Activated T-helper 1 cell treated with anti-CD3 and anti-CD28 coated beads, Interleukin-12 subunit alpha, Interleukin-12 subunit beta, Interleukin-2, Interleukin-4 antibody, amounts not matched to agents 30 ng/mL and 10 ng/mL and 1 ng/mL, durations not matched to agents 14 hours and 24 hours and 36 hours (primary cell): Measurements from ENCODE around the gene TEDC2. TPM values are rescaled to one million over a fixed set of nuclear protein-coding genes. Genes with fewer than 3 reads are reported as not detected.

Source experiments
- DNase-seq: peaks from one replicate; pipeline ENCODE4 v3.0.0; 2021; ENCODE audit warnings: low spot score
- H3K27ac Mint-ChIP-seq: one replicate; pipeline ENCODE4 v1.8.0; 2021; ENCODE audit warnings: mild to moderate bottlenecking, mixed read lengths
- H3K27me3 Mint-ChIP-seq: one replicate; pipeline ENCODE4 v1.8.0; 2022; ENCODE audit warnings: mild to moderate bottlenecking, moderate library complexity, mixed read lengths; ENCODE audit not compliant: insufficient read depth
- H3K36me3 Mint-ChIP-seq: one replicate; pipeline ENCODE4 v1.8.0; 2021; ENCODE audit warnings: low read depth, mixed read lengths
- H3K4me1 Mint-ChIP-seq: one replicate; pipeline ENCODE4 v1.8.0; 2021; ENCODE audit warnings: low read depth, mixed read lengths
- H3K4me3 Mint-ChIP-seq: one replicate; pipeline ENCODE4 v1.8.0; 2021; ENCODE audit warnings: mild to moderate bottlenecking, moderate library complexity, mixed read lengths
- H3K9me3 Mint-ChIP-seq: one replicate; pipeline ENCODE4 v1.8.0; 2021; ENCODE audit warnings: mixed read lengths
- intact Hi-C: fragments of 100-400 bp; cut with micrococcal nuclease; formaldehyde crosslinking; loops from one replicate; pipeline ENCODE4 v1.15.1; 2024
- total RNA-seq: library from RNA; stranded (reverse); gene quantifications from 2 replicates; pipeline ENCODE4 v1.2.3, GENCODE V29; 2022

Gene TEDC2
- total RNA-seq, 1 donor from 2014 or later, result 43.9 TPM

DNA sequence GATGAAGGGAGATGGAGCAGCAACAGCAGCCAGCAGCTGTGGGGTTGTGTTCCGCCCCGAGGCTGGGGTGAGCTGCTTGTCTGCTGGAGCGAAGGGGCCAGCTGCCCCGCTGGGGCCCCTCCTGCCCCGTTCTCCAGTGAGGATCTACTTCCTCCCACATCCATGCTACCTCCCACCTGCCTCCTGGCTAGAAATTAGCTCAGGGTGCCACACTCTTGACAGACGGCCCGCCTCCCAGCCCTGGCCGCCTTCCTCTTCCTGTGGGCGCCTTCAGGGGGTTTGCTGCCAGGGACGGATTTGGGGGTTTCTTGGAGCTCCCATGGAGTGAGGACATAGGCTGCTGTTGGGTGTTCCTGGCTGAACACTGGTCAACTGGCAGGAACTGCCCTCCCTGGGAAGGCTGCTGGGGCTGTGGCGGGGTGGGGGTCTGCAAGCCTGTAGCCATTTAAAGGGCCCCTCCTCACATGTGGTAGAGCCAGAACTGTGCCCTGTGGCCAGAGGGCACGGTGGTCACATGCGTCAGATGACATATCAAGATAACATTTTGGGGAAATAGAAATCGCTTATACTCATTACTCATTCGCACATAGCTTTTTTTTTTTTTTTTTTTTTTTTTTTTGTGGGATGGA lies 28.1 kb downstream of the TEDC2 start:
- H3K4me3 Mint-ChIP-seq, result no peak overlapping the region

DNA sequence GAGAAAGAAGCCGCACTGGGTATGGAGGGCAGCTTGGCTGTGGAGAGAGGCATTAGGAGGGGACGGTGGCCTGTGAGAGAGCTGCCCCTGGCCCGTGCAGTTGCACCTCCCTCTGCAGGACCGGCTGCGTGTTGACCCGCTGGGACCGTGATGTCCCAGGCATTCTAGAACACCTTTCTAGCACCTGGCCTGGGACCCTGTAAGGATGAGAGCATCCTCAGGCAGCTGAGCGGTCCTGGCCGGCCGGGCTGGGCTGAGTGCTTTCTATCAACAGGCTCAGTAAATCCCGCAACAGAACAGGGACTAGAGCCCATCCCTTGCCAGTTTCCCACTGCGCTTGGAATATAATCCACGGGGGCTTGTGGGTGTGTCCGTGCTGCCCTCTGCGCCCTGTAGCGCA lies 29.7 kb downstream of the TEDC2 start:
- intact Hi-C loops, result loop anchor here (5.0 kb wide), 1 partner anchor 147 kb away; the partner anchor contains the start of gene ABCA3
- H3K27me3 Mint-ChIP-seq, result no peaks in the 10 kb centered on the region
- no peak overlapping the region for H3K27ac Mint-ChIP-seq
- no peaks in the 10 kb centered on the region for H3K9me3 Mint-ChIP-seq
- no peak for DNase-seq
- H3K4me1 Mint-ChIP-seq, result peaks cover 14% of the 10 kb centered on the region
- no peak overlapping the region for H3K4me3 Mint-ChIP-seq
- H3K36me3 Mint-ChIP-seq, result no peaks in the 10 kb centered on the region

More for the DNA sequence above, 28.1 kb downstream of the TEDC2 start:
- no peaks in the 10 kb centered on the region for H3K27me3 Mint-ChIP-seq
- intact Hi-C loops, result loop anchor here (1.0 to 5.0 kb wide), 3 partner anchors 13 to 146 kb away; partner anchors contain the start of genes ABCA3, TBC1D24 and TEDC2
- no peak overlapping the region for H3K27ac Mint-ChIP-seq
- no peak for DNase-seq
- peaks cover 14% of the 10 kb centered on the region for H3K4me1 Mint-ChIP-seq
- peaks cover 2% of the 10 kb centered on the region for H3K36me3 Mint-ChIP-seq
- no peaks in the 10 kb centered on the region for H3K9me3 Mint-ChIP-seq

DNA sequence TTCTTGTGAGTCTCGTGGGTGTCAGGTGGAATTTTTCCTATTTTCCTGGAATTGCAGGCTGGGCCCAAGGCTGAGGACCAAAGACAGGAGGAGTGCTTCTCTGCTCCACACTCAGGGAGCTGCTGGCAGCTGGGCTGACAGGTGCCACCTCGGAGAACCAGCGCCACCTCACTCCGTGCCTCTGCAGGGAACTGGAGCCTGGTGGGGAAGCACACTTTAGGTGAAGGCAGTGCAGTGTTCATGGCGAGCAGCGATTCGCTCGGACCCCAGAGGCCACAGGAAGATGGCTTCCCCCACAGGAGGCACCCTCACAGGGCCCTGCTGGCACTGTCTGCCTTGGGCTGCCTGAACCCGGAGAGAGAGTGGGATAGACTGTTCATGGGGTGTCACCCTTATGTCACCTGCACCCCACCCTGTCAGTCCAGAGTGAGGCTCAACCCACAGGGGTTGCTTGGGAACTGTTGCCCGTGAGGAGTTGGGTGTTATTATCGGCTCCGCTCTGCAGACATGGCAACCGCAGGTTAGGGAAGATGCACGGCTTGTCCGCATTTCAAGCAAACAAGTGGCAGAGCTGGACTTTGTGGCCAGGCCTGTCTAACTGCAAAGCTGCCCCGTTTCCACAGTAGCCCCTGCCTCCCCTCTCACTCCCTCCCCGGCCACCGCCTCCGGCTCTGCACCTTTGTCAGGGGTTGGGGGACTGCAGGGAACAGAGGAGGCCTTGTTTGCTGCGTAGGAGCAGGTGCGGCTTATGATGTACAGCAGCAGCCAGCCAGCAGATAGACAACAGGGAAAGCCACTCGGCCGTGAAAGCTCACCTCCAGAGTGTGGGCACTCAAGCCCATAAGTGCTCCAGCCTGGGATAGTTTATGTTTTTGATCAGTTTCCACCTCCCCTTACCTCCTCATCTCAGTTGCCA lies 30.5 kb downstream of the TEDC2 start:
- intact Hi-C loops, result no loop called here
- no peak for DNase-seq
- no peak overlapping the region for H3K27ac Mint-ChIP-seq
- H3K36me3 Mint-ChIP-seq, result no peaks in the 10 kb centered on the region
- H3K4me3 Mint-ChIP-seq, result no peak overlapping the region
- peaks cover 14% of the 10 kb centered on the region for H3K4me1 Mint-ChIP-seq
- H3K27me3 Mint-ChIP-seq, result no peaks in the 10 kb centered on the region
- H3K9me3 Mint-ChIP-seq, result no peaks in the 10 kb centered on the region

DNA sequence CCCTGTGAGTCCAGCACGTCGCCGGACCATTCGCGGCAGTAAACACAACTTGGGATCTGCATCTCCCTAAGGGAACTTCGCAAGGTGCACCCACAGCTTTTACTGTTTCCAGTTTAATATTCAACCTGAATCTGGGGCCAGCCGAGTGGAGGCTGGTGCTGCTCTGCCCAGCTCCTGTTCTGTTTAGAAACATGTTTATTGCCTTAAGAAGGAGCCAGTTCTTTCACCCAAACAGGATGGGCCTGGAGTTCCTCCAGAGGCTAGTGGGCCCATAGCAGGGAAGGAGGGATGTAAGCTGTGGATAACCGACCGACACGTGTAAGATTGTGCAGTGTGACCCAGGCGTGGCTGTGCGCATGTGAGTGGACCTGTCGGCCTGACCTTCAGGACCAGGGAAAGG lies 32.4 kb downstream of the TEDC2 start:
- intact Hi-C loops, result no loop called here

DNA sequence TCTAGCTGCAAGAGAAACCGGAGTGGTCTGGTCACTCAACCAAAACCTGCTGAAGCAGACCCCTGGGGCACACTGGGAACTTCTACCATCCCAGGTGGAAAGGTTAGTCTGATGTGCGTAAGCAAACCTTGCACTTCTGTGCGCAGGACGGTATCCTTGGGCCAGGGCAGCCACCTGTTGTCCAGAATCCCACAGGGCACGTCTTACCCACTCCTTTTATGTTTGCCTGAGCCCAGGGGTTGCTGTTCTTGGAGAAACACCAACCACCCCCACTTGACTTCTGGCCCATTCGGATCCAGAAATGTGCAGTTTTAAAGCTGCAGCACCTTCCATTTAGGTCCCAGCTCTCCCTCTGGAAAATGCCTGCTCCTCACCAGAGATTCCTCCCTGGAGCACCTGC lies 33.7 kb downstream of the TEDC2 start:
- Mint-ChIP-seq H3K27ac (no peak overlapping the region), H3K4me1 (no peaks in the 10 kb centered on the region), H3K27me3 (no peaks in the 10 kb centered on the region), H3K4me3 (no peak overlapping the region), H3K36me3 (no peaks in the 10 kb centered on the region), H3K9me3 (no peaks in the 10 kb centered on the region)
- DNase-seq, result no peak
- intact Hi-C loops, result no loop called here

More for the DNA sequence above, 32.4 kb downstream of the TEDC2 start:
- DNase-seq, result no peak
- no peak overlapping the region for H3K27ac Mint-ChIP-seq
- no peaks in the 10 kb centered on the region for H3K27me3 Mint-ChIP-seq
- peaks cover 4% of the 10 kb centered on the region for H3K4me1 Mint-ChIP-seq
- H3K9me3 Mint-ChIP-seq, result no peaks in the 10 kb centered on the region
- no peaks in the 10 kb centered on the region for H3K36me3 Mint-ChIP-seq
- H3K4me3 Mint-ChIP-seq, result no peak overlapping the region

DNA sequence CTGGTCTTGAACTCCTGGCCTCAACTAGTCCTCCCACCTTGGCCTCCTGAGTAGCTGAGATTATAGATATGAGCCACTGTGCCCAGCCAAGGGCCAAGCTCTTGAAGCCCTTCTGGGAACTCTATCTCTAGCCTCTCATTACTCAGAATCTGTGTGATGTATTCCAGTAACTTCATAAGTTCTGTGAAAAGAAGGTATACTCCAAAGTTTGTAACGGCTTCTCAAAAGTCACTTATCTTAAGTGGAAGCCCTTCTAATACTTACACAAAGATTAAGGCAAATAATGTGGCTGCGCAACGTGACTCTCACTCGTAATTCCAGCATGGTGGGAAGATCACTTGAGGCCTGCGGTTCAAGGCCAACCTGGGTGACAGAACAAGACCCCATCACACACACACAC lies 34.7 kb downstream of the TEDC2 start:
- no peaks in the 10 kb centered on the region for H3K36me3 Mint-ChIP-seq
- no peaks in the 10 kb centered on the region for H3K27me3 Mint-ChIP-seq
- no peaks in the 10 kb centered on the region for H3K9me3 Mint-ChIP-seq
- no peak overlapping the region for H3K27ac Mint-ChIP-seq
- DNase-seq, result no peak
- no peaks in the 10 kb centered on the region for H3K4me1 Mint-ChIP-seq
- no peak overlapping the region for H3K4me3 Mint-ChIP-seq
- intact Hi-C loops, result no loop called here

DNA sequence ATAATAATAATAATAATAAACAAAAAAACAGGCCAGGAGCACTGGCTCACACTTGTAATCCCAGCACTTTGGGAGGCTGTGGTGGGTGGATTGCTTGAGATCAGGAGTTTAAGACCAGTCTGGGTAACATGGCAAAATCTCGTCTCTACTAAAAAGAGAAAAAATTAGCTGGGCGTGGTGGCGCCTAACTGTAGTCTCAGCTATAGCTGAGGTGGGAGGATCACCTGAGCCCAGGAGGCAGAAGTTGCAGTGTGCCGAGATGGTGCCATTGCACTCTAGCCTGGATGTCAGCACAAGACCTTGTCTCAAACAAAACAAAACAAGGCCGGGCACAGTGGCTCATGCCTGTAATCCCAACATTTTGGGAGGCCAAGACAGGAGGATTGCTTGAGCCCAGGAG lies 35.1 kb downstream of the TEDC2 start:
- no peak overlapping the region for H3K27ac Mint-ChIP-seq

DNA sequence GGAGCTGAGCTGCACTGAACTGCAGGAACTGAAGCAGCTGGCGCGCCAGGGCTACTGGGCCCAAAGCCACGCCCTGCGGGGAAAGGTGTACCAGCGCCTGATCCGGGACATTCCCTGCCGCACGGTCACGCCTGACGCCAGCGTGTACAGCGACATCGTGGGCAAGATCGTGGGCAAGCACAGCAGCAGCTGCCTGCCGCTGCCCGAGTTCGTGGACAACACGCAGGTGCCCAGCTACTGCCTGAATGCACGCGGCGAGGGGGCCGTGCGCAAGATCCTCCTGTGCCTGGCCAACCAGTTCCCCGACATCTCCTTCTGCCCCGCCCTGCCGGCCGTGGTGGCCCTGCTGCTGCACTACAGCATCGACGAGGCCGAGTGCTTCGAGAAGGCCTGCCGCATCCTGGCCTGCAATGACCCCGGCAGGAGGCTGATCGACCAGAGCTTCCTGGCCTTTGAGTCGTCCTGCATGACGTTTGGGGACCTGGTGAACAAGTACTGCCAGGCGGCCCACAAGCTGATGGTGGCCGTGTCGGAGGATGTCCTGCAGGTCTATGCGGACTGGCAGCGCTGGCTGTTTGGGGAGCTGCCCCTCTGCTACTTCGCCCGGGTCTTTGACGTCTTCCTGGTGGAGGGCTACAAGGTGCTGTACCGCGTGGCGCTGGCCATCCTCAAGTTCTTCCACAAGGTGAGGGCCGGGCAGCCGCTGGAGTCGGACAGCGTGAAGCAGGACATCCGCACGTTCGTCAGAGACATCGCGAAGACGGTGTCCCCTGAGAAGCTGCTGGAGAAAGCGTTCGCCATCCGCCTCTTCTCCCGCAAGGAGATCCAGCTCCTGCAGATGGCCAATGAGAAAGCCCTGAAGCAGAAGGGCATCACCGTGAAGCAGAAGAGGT lies 36.6 kb downstream of the TEDC2 start:
- intact Hi-C loops, result no loop called here
- H3K4me1 Mint-ChIP-seq, result no peaks in the 10 kb centered on the region
- no peaks in the 10 kb centered on the region for H3K36me3 Mint-ChIP-seq
- H3K4me3 Mint-ChIP-seq, result no peak overlapping the region
- no peak overlapping the region for H3K27ac Mint-ChIP-seq
- H3K27me3 Mint-ChIP-seq, result no peaks in the 10 kb centered on the region
- H3K9me3 Mint-ChIP-seq, result no peaks in the 10 kb centered on the region
- no peak for DNase-seq

More for the DNA sequence above, 35.1 kb downstream of the TEDC2 start:
- Mint-ChIP-seq H3K9me3 (no peaks in the 10 kb centered on the region), H3K36me3 (no peaks in the 10 kb centered on the region), H3K4me3 (no peak overlapping the region), H3K27me3 (no peaks in the 10 kb centered on the region), H3K4me1 (no peaks in the 10 kb centered on the region)
- DNase-seq, result no peak
- intact Hi-C loops, result no loop called here

DNA sequence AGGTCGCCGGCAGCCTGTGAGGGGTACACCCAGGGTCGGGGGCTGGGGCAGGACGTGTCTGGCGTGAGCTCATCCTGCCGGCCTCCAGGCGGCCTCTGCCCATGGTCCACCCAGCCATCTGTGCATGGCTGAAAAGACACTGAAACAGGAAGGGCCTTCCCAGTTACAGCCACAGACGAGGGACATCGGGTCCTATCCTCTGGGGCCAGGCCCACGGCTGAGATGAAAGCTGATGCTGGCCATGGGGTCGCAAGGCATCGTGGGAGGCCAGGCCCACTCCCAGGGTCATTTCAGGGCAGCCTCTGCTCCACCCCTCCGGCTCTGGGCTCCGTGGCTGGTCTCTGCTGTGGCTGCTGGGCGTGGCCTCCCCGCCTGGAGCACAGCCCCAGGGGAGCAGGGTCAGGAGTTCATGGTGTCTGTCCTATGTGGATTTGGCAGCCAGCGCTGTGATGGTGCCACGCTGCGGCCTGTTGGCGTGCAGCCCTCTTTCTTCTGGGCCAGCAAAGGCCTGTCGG lies 37.3 kb downstream of the TEDC2 start:
- Mint-ChIP-seq H3K9me3 (no peaks in the 10 kb centered on the region), H3K27ac (no peak overlapping the region), H3K36me3 (no peaks in the 10 kb centered on the region), H3K27me3 (no peaks in the 10 kb centered on the region), H3K4me3 (no peak overlapping the region), H3K4me1 (no peaks in the 10 kb centered on the region)
- no peak for DNase-seq
- intact Hi-C loops, result no loop called here

DNA sequence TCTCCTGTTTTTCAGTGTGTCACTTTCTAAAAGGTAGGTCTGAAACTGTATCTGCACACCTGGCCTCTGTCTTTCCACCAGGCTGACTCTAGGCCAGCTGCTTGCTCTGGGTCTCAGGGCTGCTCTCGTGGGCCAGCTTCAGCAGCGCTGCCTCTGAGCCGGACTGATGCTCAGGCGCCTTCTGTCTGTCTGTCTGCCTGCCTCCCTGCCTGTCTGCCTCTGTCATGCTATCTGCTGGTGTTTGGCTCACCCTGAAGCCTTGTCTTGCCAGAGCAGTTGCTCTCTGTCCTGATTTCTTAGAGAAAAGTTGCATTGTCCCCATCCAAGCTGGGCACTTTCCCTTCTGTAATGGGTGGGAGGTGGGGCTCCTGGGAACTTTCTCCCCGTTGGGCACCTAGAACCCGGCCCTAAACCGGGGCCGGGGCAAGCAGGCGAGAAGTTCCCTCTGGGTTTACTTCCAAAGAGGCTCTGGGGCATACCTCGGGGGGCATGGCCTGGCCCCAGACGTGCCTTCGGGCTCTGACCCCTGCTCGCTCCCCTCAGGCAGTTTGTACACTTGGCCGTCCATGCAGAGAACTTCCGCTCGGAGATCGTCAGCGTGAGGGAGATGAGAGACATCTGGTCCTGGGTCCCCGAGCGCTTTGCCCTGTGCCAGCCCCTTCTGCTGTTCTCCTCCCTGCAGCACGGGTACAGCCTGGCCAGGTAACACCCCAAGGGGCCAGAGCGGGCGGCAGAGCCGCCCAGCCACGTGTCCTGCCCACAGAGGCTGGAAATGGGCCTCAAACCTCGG lies 38.0 kb downstream of the TEDC2 start:
- intact Hi-C loops, result no loop called here
- Mint-ChIP-seq H3K4me3 (no peak overlapping the region), H3K9me3 (no peaks in the 10 kb centered on the region), H3K27ac (no peak overlapping the region), H3K36me3 (no peaks in the 10 kb centered on the region), H3K27me3 (no peaks in the 10 kb centered on the region), H3K4me1 (no peaks in the 10 kb centered on the region)
- no peak for DNase-seq

DNA sequence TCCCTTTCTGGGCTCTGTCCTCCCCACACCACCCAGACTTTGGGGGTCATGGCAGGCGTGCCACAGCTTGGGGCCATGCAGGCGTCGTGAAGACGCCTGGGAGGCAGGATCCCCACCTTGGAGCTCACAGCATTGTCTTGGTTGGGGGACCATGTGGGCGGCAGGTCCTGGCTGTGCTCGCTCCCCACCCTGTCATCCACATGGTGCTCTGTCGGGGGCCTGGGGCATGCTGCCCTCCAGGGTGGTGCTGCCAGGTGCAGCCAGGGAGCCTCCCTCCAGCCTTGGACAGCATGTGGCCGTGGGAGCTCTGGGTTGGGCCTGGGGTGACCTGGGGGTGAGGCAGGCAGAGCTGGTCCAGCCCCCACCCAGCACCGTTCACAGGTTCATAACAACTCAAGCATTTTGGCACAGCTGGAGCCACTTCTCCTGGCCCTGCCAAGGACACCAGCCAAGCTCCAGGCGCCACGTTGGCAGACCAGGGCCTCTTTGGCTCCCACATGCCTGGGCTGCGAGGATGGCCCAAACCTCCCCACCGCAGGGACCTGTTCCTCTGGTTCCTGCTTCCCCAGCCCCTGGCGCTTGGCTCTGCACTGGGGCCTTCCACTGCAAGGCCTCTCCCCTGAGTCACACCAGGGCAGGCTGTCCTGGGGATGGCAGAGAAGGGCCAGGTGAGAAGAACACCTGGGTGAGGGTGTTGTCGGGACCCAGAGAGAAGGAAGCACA lies 38.8 kb downstream of the TEDC2 start:
- Mint-ChIP-seq H3K4me3 (no peak overlapping the region), H3K36me3 (no peaks in the 10 kb centered on the region), H3K9me3 (no peaks in the 10 kb centered on the region), H3K27me3 (no peaks in the 10 kb centered on the region), H3K4me1 (no peaks in the 10 kb centered on the region), H3K27ac (no peak overlapping the region)
- intact Hi-C loops, result no loop called here
- no peak for DNase-seq
